ENCODE results near the gene LRCH1.

LRCH1 gene

DNA sequence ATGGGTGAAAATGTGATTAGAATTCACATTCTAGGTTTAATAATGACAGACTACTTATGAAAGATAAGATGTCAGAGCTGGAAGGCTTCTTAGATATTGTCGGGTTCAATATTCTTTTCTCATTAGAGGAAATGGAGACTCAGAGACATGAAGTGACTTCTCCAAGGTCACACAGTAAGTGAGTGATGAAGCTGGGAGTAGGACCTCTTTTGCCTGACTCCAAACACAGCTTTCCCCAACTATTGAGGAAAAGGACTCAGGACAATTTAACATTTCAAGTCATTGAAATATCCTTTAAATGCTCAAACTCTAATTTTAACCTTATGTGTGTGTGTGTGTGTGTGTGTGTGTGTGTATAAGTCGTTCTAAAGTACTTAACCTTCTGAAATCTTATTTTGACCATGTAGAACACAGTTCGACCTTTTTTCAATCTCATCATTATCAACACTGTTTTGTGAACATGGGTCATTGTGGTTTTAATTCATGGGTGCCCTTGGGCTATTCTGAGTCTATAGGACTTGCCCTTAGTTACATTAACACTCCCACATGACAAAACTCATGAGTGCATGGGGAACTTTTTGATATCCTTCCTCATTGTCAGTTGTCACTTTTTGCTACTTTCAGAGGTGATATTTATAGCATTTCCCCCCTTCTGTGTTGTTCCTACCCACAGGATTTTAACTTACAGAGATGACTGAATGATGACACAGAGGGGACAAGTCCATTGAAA, 53.0 kb downstream of the LRCH1 start:
- Mint-ChIP-seq H3K4me1 (peaks cover 80% of the 10 kb centered on the region), H3K9me3 (no peaks in the 10 kb centered on the region), H3K27me3 (no peaks in the 10 kb centered on the region), H3K36me3 (no peaks in the 10 kb centered on the region), H3K27ac (peak overlapping the region; percentile 84), H3K4me3 (no peak overlapping the region)

DNA sequence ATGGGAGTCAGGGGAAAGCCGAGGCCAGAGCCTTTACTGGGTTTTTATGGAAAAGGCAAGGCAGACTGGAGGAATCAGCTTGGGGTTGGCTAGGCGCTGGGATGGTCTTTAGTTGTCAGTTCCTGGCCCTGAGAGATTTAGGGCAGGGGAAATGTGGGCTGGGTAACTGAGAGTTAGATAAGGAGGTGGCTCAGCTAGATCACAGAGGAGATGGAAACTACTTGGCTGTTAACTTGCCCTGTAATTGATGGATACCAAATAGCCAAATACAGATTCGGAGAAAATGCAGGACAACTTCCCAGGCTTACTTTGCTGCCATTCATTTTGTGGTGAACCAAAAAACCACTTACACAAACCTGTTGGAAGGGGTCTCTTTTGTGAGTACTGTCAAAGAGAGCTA, 54.0 kb downstream of the LRCH1 start:
- no peaks in the 10 kb centered on the region for H3K9me3 Mint-ChIP-seq
- H3K4me1 Mint-ChIP-seq = peaks cover 74% of the 10 kb centered on the region
- peak overlapping the region; percentile 84 for H3K27ac Mint-ChIP-seq
- no peaks in the 10 kb centered on the region for H3K27me3 Mint-ChIP-seq
- H3K4me3 Mint-ChIP-seq = no peak overlapping the region
- H3K36me3 Mint-ChIP-seq = no peaks in the 10 kb centered on the region

GRCh38 chr13:46607768-46608564, 55.0 kb downstream of the LRCH1 start:
- peak overlapping the region; percentile 56 for H3K4me3 Mint-ChIP-seq
- no peaks in the 10 kb centered on the region for H3K27me3 Mint-ChIP-seq
- no peaks in the 10 kb centered on the region for H3K9me3 Mint-ChIP-seq
- H3K36me3 Mint-ChIP-seq = no peaks in the 10 kb centered on the region
- H3K27ac Mint-ChIP-seq = peak overlapping the region; percentile 56
- peaks cover 64% of the 10 kb centered on the region for H3K4me1 Mint-ChIP-seq

- H3K4me1 Mint-ChIP-seq = peaks cover 65% of the 10 kb centered on the region
- H3K4me3 Mint-ChIP-seq = no peak overlapping the region
- H3K27ac Mint-ChIP-seq = no peak overlapping the region
- H3K36me3 Mint-ChIP-seq = no peaks in the 10 kb centered on the region
- H3K27me3 Mint-ChIP-seq = no peaks in the 10 kb centered on the region
- H3K9me3 Mint-ChIP-seq = no peaks in the 10 kb centered on the region
Observed at GRCh38 chr13:46609052-46609451, 56.1 kb downstream of the LRCH1 start.

DNA sequence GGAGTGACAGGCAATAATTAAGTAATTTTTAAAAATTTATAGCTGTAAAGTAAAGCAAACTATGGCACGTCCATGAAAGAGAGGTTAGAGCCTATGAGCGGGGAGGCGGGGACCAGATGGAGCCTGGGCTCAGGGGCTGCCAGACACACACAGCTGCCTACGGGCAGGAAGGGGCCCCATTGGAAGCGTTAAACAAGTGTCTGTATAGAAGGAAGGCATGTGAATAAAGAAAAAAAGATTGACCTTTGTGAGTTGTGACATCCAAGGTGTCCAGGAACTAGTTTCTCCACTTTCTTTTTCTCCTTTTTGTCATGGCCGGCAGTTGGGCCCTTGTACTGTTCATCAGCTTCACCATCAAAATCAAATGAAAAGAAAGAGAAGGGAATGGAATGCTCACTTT, 56.8 kb downstream of the LRCH1 start:
- no peaks in the 10 kb centered on the region for H3K9me3 Mint-ChIP-seq
- H3K27ac Mint-ChIP-seq = no peak overlapping the region
- H3K27me3 Mint-ChIP-seq = no peaks in the 10 kb centered on the region
- H3K4me3 Mint-ChIP-seq = no peak overlapping the region
- peaks cover 67% of the 10 kb centered on the region for H3K4me1 Mint-ChIP-seq
- no peaks in the 10 kb centered on the region for H3K36me3 Mint-ChIP-seq

DNA sequence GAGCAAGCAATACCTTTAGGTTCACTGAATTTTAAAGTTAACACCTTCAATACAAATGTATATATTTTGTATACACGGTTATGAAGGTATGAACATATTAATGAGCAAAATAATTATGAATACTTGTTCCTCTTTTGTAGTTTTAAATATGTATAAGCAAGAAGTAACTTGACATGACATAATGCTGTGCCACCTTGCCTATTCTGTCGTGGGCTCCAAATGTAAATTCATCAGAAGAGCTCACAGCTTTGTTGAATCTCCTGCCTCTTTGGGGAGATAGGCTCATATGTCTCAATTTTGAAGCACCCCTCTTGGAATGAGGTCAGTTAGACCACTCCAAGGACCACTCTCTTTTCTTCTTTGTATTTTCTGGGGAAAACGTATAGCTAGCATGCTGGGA, 59.3 kb downstream of the LRCH1 start:
- Mint-ChIP-seq H3K4me1 (peaks cover 65% of the 10 kb centered on the region), H3K27ac (no peak overlapping the region), H3K27me3 (no peaks in the 10 kb centered on the region), H3K9me3 (no peaks in the 10 kb centered on the region), H3K4me3 (no peak overlapping the region), H3K36me3 (no peaks in the 10 kb centered on the region)

- Mint-ChIP-seq H3K4me3 (no peak overlapping the region), H3K9me3 (no peaks in the 10 kb centered on the region), H3K4me1 (peaks cover 65% of the 10 kb centered on the region), H3K27ac (no peak overlapping the region), H3K36me3 (no peaks in the 10 kb centered on the region), H3K27me3 (no peaks in the 10 kb centered on the region)
Observed at GRCh38 chr13:46613409-46614049, 60.6 kb downstream of the LRCH1 start.

DNA sequence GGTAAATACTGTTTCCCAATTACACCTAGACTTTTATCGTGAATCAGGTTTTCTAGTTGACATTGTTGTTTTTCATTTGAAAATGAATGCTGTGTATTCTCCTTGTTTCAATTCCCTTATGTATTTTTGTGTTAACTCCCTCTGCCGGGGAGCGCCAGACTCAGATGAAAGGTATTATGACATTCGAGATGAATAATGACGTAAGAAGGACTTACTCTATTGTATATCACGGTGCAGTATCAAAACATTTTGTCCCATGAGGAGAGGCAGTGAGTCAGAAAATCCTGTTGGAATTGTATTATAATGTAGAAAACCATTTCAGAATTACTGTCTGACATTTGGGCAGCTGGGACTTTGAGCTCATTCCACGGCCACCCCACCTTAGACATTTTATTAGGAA, 61.6 kb downstream of the LRCH1 start:
- H3K27me3 Mint-ChIP-seq = no peaks in the 10 kb centered on the region
- peaks cover 66% of the 10 kb centered on the region for H3K4me1 Mint-ChIP-seq
- no peak overlapping the region for H3K4me3 Mint-ChIP-seq
- H3K27ac Mint-ChIP-seq = no peak overlapping the region
- H3K9me3 Mint-ChIP-seq = no peaks in the 10 kb centered on the region
- no peaks in the 10 kb centered on the region for H3K36me3 Mint-ChIP-seq

- Mint-ChIP-seq H3K9me3 (no peaks in the 10 kb centered on the region), H3K4me3 (no peak overlapping the region), H3K27me3 (no peaks in the 10 kb centered on the region), H3K4me1 (peaks cover 71% of the 10 kb centered on the region), H3K36me3 (no peaks in the 10 kb centered on the region), H3K27ac (peak overlapping the region; percentile 8)
Observed at GRCh38 chr13:46615888-46616531, 63.0 kb downstream of the LRCH1 start.

DNA sequence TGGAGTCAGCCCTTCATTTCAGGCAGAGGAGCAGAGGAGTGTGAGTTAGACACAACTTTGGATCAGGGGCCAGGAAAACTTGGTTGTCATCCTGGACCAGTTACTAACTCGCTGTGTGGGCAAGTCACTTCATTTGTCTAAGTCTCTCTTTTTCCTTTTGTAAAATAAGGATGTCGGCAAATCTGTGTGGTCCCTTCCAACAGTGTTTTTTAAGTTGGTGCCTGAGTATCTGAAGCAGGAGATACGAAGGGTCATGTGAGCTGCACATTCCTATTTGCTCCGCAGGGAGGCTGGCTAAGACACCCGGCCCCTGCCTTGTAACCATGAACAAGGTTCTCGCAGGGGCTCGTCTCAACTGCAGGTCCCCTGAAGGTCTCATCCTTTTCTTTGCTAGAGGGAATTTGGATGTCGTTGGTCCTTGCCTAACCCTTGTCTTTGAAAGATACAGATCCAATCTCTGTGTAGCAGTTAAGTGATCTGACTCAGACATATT, 64.3 kb downstream of the LRCH1 start:
- Mint-ChIP-seq H3K27me3 (no peaks in the 10 kb centered on the region), H3K4me1 (peaks cover 75% of the 10 kb centered on the region), H3K36me3 (no peaks in the 10 kb centered on the region), H3K9me3 (no peaks in the 10 kb centered on the region), H3K4me3 (no peak overlapping the region), H3K27ac (no peak overlapping the region)

- Mint-ChIP-seq H3K4me1 (peaks cover 82% of the 10 kb centered on the region), H3K27me3 (no peaks in the 10 kb centered on the region), H3K9me3 (no peaks in the 10 kb centered on the region), H3K36me3 (no peaks in the 10 kb centered on the region), H3K4me3 (no peak overlapping the region), H3K27ac (no peak overlapping the region)
Observed at GRCh38 chr13:46617885-46618284, 64.9 kb downstream of the LRCH1 start.

GRCh38 chr13:46618694-46619254, 65.8 kb downstream of the LRCH1 start:
- Mint-ChIP-seq H3K9me3 (no peaks in the 10 kb centered on the region), H3K4me3 (no peak overlapping the region), H3K4me1 (peaks cover 85% of the 10 kb centered on the region), H3K27me3 (no peaks in the 10 kb centered on the region), H3K36me3 (no peaks in the 10 kb centered on the region), H3K27ac (no peak overlapping the region)

GRCh38 chr13:46620029-46620428, 67.1 kb downstream of the LRCH1 start:
- Mint-ChIP-seq H3K4me3 (no peak overlapping the region), H3K27me3 (no peaks in the 10 kb centered on the region), H3K36me3 (no peaks in the 10 kb centered on the region), H3K27ac (no peak overlapping the region), H3K4me1 (peaks cover 83% of the 10 kb centered on the region), H3K9me3 (no peaks in the 10 kb centered on the region)

DNA sequence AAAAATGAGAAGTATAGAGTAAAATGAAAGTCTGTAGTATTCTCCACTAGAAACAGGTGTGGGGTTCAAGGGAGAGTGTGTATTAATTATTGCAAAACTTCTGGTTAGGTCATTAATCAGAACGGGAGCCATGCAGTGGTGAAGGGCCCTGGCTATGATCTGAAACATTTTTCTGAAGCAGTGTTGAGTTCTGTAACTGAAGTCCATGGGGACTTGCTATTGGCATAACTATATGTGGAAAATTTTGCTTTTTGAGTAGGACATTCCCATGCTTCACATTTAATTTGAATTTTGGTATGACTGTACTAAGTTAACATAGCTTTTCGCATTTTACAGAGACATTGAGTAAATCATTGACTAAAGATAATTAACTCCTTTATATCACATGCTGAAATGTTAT, 67.5 kb downstream of the LRCH1 start:
- Mint-ChIP-seq H3K36me3 (no peaks in the 10 kb centered on the region), H3K27ac (no peak overlapping the region), H3K4me1 (peaks cover 85% of the 10 kb centered on the region), H3K4me3 (no peak overlapping the region), H3K9me3 (no peaks in the 10 kb centered on the region), H3K27me3 (no peaks in the 10 kb centered on the region)

DNA sequence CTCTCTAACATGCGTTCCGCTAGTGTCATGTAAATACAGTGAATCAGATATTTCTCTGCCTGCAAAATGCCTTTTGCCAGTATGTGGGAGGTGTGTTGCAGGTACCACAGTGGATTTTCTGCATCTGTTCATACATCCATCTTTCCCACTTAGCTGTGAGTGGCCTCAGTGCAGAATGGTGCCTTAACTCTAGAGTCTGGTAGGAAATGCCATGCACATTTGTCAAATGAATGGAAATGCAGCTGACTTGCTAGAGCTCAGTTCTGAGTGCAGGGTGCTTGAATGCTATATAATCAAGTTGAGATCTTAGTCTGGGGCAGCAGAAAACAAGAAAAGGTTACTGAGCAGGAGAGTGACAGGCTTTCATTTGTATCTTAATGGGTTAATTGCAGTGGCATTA, 68.2 kb downstream of the LRCH1 start:
- Mint-ChIP-seq H3K4me1 (peaks cover 85% of the 10 kb centered on the region), H3K27me3 (no peaks in the 10 kb centered on the region), H3K9me3 (no peaks in the 10 kb centered on the region), H3K27ac (no peak overlapping the region), H3K36me3 (no peaks in the 10 kb centered on the region), H3K4me3 (no peak overlapping the region)
